HG03342 (cell line): ENCODE results near the gene PRPF8.

ENCODE experiments used
- ATAC-seq: cut with Tn5 transposase; IDR thresholded peaks from one replicate; pipeline ENCODE4 v1.9.1; 2021; ENCODE audit warnings: mild to moderate bottlenecking, moderate library complexity; ENCODE audit not compliant: unreplicated experiment

The PRPF8 gene

DNA sequence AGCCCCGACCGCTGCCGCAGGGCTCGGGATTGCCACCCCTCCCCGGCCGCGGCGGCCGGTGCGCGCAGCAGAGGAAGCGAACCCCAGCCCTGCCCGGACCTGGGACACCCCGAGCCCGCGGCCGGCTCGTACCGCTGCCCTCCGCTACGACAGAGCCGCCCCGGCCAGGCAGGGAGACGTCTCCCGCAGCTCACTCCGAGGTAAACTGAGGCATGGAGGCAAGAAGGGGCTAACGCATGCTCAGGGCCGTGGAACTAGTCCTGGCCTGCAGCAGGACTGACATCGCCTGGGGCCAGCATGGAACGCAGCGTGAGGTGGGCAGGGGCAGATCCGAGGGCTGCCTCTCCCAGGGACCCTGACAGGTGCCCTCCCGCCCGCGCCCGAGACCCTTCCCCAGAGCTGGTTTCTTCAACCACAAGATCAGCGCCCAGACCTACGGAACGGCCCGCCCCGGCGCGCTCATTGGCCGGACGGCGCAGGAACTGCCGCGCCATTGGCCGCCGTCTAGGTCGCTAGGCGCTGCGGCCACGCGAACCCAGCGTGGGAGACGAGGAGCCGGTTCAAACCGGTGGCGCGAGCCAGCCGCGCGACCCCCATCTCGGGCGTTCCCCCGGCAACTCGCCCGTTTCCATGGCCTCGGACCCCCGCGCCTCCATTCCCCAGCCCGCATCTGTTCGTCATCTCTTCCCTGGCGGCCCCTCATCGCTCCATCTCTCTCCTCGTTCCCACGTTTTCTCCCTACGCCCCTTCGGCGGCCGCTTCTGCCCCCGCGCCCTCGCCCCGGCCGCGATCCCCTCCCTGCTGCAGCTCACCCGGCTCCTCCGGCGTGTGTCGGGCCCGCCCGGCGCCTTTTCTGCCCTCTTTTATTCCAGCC lies 56.4 kb downstream of the PRPF8 start, which contains the start of gene SLC43A2:
Gene SLC43A2 (minus strand): TSS at position 853 of the 874 bp plus-strand sequence. CDS start 960 bp downstream, outside the sequence.
- ATAC-seq = peak; percentile 53

GRCh38 chr17:1627182-1627981 lies 57.3 kb downstream of the PRPF8 start:
- no peak for ATAC-seq

DNA sequence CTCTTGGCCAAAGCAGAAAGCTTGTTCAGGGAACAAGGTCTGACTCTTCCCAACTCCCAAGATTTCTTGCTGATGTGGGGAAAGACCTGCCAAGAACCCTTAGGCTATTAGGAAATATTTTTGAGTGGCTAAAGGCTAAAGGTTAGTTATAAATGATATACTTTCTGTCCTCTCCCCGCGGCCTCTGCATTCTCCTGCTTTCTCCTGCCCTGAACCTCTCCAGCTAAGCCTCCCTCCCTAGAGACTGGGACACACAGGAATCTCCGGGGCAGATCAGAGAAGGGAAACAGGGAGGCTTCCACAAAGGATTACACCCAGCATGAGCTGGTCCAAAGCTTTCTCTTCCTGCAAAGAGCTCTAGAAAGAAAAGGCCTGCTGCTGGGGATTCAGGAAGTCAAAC lies 58.3 kb downstream of the PRPF8 start:
- ATAC-seq = no peak

DNA sequence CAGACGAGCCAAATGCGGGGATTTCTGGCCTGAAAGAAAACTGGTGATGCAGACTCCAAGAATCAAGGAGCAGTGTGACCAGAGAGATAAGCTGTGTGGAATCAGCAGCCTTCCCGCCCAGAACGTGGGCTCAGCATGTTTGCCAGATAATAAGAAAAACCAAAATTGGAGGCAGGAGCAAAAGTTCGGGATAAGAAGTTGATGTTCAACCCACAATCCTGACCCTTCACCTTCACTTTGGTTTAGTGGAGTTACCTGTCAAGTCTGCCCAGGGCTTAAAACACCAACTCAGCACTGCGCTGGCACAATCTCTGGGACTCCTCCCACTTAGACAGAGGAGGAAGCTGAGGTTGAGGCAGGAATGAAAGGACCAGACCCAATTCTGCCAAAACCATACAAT lies 59.1 kb downstream of the PRPF8 start:
- no peak for ATAC-seq

GRCh38 chr17:1625053-1625452 lies 59.6 kb downstream of the PRPF8 start:
- no peak for ATAC-seq

- ATAC-seq = no peak
Measured at GRCh38 chr17:1624650-1625049, 60.0 kb downstream of the PRPF8 start.

GRCh38 chr17:1623057-1623630 lies 61.5 kb downstream of the PRPF8 start:
- no peak for ATAC-seq

GRCh38 chr17:1621273-1621954 lies 63.3 kb downstream of the PRPF8 start:
- ATAC-seq = no peak

- no peak for ATAC-seq
Measured at GRCh38 chr17:1620486-1620885, 64.2 kb downstream of the PRPF8 start.

DNA sequence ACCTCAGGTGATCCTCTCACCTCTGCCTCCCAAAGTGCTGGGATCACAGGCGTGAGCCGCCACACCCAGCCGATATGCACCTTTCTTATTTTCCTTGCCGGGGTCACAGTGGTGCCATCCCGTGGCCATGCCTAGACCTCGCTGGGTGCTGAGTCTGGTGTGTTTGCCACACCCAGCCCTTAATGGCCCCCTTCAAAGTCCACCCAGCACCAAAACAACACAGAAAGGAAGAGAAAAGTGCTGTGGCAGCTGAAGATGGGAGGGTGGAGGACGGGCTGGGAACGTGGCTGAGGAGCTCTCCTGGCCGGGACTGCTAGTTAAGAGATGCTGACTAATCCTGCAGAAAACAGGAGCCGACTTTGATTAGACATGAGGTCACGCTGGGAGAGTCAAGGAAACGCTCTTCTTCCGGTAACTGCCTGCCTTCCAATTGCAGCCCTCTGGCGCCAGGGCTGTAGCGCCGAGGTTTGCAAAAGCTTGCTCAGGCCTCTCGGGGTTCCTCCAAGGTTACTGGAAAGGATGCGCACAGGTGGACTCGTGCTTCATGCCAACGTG lies 67.0 kb downstream of the PRPF8 start:
- ATAC-seq = no peak

GRCh38 chr17:1616101-1616500 lies 68.6 kb downstream of the PRPF8 start:
- ATAC-seq = no peak

DNA sequence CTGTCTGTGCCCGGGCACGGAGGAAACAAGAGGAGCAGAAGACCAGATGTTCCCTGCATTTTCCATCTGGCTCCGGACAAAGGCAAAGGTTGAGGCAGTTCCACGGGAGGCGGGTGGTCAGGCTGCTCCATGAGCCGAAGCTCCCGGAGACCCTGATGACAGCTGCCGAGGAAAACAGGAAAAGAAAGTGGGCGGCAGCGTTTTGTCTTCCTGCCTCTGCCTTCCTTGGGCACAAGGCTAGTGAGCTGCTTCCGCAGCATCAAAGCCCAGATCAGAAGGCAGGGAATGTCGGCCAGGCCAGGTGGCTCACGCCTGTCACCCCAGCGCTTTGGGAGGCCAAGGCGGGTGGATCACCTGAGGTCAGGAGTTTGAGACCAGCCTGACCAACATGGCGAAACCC lies 72.3 kb downstream of the PRPF8 start:
- no peak for ATAC-seq

GRCh38 chr17:1611715-1612114 lies 73.0 kb downstream of the PRPF8 start:
- ATAC-seq = no peak

GRCh38 chr17:1608676-1609075 lies 76.0 kb downstream of the PRPF8 start:
- ATAC-seq = no peak

- no peak for ATAC-seq
Measured at GRCh38 chr17:1607971-1608320, 76.7 kb downstream of the PRPF8 start.

GRCh38 chr17:1606352-1606985 lies 78.2 kb downstream of the PRPF8 start:
- ATAC-seq = no peak

DNA sequence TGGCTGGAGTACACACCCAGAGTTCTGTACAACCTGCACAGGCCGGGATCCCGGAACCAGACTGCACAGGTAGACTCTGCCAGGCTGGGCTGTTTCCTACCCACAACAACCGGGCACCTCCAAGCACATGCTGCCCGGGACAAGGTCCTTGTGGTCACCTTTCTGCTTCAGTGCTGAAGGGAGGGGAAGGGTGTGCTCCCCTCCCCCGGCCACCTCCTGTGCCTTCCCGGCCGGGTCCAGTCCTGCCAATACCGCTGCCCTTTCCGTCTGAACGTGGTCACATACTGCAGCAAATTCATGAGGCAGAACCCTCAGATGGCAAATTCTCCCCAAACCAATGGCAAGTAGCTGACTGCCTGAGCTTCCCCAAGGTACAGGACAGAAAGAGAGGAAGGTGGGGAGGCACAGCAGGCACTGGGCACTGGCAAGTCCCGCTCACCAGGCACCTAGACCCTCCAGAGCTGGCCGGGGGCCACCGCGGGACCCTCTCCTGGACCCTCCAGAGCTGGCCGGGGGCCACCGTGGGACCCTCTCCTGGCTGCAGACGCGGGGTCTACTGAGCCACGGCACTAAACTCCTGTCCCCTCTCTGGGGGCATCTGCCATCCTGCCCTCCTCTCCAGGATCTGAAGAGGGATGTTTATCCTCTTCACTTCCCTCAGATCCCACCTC lies 78.9 kb downstream of the PRPF8 start:
- no peak for ATAC-seq

GRCh38 chr17:1604831-1605528 lies 79.7 kb downstream of the PRPF8 start:
- ATAC-seq = no peak

GRCh38 chr17:1601571-1601970 lies 83.1 kb downstream of the PRPF8 start:
- no peak for ATAC-seq
